HL-60 (cell line): ENCODE measurements around the gene ZNF343.

ENCODE experiments used
- DNase-seq, 2 experiments: peaks; one replicate each; pipeline ENCODE4 v3.0.0-alpha.2; 2010 to 2020; ENCODE audit warnings: low read depth in 1 of 2, low spot score in 1 of 2
- H3K27ac ChIP-seq: fragments of 250-450 bp; sonication (Bioruptor Pico); replicated peaks from 2 replicates; pipeline ENCODE4 v1.5.1; 2020; ENCODE audit warnings: mild to moderate bottlenecking, moderate library complexity
- H3K27me3 ChIP-seq: fragments of 250-450 bp; sonication (Bioruptor Pico); 2 replicates; pipeline ENCODE4 v1.5.1; 2021; ENCODE audit warnings: mild to moderate bottlenecking, moderate library complexity; ENCODE audit not compliant: insufficient read depth, poor library complexity, severe bottlenecking
- H3K4me3 ChIP-seq: replicated peaks from 2 replicates; pipeline ENCODE4 v1.5.1; 2011; ENCODE audit warnings: mild to moderate bottlenecking, control low read depth, low read length; ENCODE audit not compliant: insufficient read depth
- CTCF ChIP-seq: IDR thresholded peaks from one replicate; pipeline ENCODE4 v1.5.1; 2011; ENCODE audit warnings: low read length, control low read depth, inconsistent platforms; ENCODE audit not compliant: insufficient read depth
- GABPA ChIP-seq: IDR thresholded peaks from 2 replicates; pipeline ENCODE4 v1.6.1; 2012; ENCODE audit warnings: low read depth
- POLR2AphosphoS5 ChIP-seq: IDR thresholded peaks from 2 replicates; pipeline ENCODE4 v1.6.1; 2012; ENCODE audit warnings: low read depth
- REST ChIP-seq: IDR thresholded peaks from 2 replicates; pipeline ENCODE4 v1.6.1; 2012; ENCODE audit warnings: low read depth; ENCODE audit not compliant: insufficient replicate concordance
- SPI1 ChIP-seq: IDR thresholded peaks from 2 replicates; pipeline ENCODE4 v1.6.1; 2012; ENCODE audit warnings: low read depth, mild to moderate bottlenecking, borderline replicate concordance

Gene ZNF343

GRCh38 chr20:2485080-2485479 lies 23.6 kb downstream of the ZNF343 start:
- H3K27ac ChIP-seq: no peak overlapping the region
- no peaks in the 10 kb centered on the region for H3K27me3 ChIP-seq
- no peak for DNase-seq
- no peak overlapping the region for H3K4me3 ChIP-seq
- no peak for TF ChIP-seq SPI1
- TF ChIP-seq POLR2AphosphoS5: no peak
- no peak for TF ChIP-seq CTCF
- no peak for TF ChIP-seq GABPA

- H3K4me3 ChIP-seq: no peak overlapping the region
Observed at GRCh38 chr20:2483504-2483903, 25.2 kb downstream of the ZNF343 start.

GRCh38 chr20:2480381-2480780 lies 28.3 kb downstream of the ZNF343 start:
- H3K27ac ChIP-seq: no peak overlapping the region
- no peak for DNase-seq
- TF ChIP-seq CTCF: no peak
- TF ChIP-seq REST: no peak
- no peak for TF ChIP-seq POLR2AphosphoS5
- TF ChIP-seq GABPA: no peak
- no peak for TF ChIP-seq SPI1
- H3K27me3 ChIP-seq: no peaks in the 10 kb centered on the region
- no peak overlapping the region for H3K4me3 ChIP-seq

More at GRCh38 chr20:2483504-2483903, 25.2 kb downstream of the ZNF343 start:
- Histone ChIP-seq H3K27ac (no peak overlapping the region), H3K27me3 (no peaks in the 10 kb centered on the region)
- DNase-seq: no peak
- TF ChIP-seq CTCF (no peak), POLR2AphosphoS5 (no peak), SPI1 (no peak), GABPA (no peak), REST (no peak)
